ENCODE measurements around the gene IMMP2L.
"Not testable (repeated sequence)": the region's sequence is repeated elsewhere in the genome, so short reads cannot be mapped to it uniquely, and the experiment has no call there.

The IMMP2L gene

GRCh38 chr7:110938165-110938564 is 624.1 kb downstream of the IMMP2L start:
- Histone ChIP-seq H3K36me3 (no peaks in the 10 kb centered on the region), H3K27me3 (no peaks in the 10 kb centered on the region), H3K4me3 (ENCODE audit: low read depth, low read length) (no peak overlapping the region), H3K9me3 (no peaks in the 10 kb centered on the region), H3K4me1 (no peaks in the 10 kb centered on the region; the same call in 1 of the 2 replicates)
- DNase-seq: no peak
- TF ChIP-seq CTCF (IDR thresholded peaks at IDR 0.05; ENCODE audit: low read depth, low read length): no peak

DNA sequence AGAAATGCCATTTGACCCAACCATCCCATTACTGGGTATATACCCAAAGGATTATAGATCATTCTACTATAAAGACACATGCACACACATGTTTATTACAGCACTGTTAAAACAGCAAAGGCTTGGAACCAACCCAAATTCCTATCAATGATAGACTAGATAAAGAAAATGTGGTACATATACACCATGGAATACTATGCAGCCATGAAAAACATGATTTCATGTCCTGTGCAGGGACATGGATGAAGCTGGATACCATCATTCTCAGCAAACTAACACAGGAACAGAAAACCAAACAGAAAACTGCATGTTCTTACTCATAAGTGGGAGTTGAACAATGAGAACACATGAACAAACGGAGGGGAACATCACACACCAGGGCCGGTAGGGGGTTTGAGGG is 625.6 kb downstream of the IMMP2L start:
- H3K9me3 ChIP-seq; DNase-seq; H3K4me1 ChIP-seq; H3K4me3 ChIP-seq (ENCODE audit: low read depth, low read length); H3K36me3 ChIP-seq; H3K27me3 ChIP-seq: not testable (repeated sequence)

DNA sequence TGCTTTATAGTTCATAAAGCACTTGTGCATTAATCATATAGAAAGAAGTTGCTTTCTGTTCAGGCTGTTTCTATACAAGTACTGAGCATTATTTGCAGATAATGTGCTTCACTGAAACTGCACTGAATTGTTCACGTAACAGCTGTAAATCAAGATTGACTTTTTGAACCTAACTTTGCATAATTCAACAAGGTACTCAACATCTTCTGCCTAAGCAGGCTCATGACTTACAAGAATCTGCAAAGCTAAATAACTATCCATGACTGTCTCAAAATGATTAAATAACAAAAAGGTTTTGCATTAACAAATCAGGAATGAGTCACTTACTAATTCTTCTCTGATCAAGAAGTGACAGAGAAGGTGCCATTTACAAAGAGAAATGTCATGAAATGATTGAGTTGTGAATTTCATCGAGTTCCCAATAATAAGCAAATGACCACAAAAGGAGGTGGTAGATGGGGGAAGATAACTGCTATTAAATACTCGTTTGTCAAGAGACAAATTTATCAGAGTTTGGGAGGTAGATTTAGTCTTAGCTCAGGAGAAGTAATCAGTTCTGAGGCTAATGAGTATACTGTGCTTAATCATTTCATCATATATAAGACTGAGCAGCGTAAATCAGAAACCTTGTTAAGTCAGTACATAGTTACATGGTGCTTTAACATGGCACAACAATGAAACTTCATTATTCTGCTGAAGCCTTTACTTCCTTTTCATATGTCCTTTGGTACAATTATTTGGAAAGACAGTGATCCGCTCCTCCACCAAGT is 632.6 kb downstream of the IMMP2L start:
- Histone ChIP-seq H3K4me1 (no peaks in the 10 kb centered on the region), H3K4me3 (ENCODE audit: low read depth, low read length) (no peak overlapping the region), H3K36me3 (no peaks in the 10 kb centered on the region), H3K27me3 (no peaks in the 10 kb centered on the region), H3K9me3 (no peaks in the 10 kb centered on the region)
- no peak for TF ChIP-seq CTCF (IDR thresholded peaks at IDR 0.05; ENCODE audit: low read depth, low read length)
- no peak for DNase-seq

DNA sequence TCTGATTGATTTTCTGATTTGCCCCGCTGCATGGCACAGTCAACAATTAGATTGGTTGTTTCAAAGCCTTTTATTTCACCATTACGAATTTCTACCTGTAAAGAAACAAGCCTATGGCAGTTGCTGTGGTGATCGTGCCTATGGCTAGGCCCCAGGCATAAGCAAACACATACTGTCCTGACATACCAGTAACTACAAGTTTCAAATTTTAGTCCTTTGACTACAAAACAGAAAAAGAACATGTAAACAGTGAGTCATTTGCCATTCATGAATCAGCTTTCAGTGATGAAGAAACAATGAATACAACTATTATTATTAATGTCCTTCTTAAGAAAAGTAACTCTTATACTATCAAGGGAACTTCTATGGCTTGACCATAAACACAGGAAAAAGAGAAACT is 639.4 kb downstream of the IMMP2L start:
- no peak for TF ChIP-seq CTCF (IDR thresholded peaks at IDR 0.05; ENCODE audit: low read depth, low read length)
- Histone ChIP-seq H3K9me3 (no peaks in the 10 kb centered on the region), H3K36me3 (no peaks in the 10 kb centered on the region), H3K4me1 (no peaks in the 10 kb centered on the region), H3K4me3 (ENCODE audit: low read depth, low read length) (no peak overlapping the region), H3K27me3 (no peaks in the 10 kb centered on the region)
- DNase-seq: no peak

DNA sequence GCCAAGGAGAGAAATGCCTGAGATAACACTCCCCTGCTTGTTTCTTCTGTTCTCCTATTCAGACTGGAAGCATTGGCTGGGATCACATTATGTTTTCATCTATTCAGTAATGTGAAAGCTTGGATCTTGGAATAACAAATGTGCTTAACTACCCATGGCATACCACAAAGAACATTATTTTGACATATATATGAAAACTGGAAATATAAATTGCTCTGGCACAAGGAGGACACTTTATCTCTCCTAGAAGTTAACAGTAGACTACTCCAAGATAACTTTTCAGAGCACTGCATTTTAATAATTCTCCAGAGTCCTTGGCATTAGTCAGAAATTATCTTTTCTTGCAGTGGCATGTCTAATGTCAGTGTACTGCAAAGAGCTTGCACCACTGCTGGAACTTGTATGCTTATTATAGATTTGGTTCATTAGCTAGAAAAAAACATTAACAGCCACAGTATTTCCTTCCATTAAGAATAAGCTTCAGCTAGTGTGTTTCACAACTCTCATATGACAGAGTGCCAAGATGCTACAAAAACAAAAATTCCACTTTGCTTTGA is 640.6 kb downstream of the IMMP2L start:
- no peak for TF ChIP-seq CTCF (IDR thresholded peaks at IDR 0.05; ENCODE audit: low read depth, low read length)
- DNase-seq: no peak
- H3K9me3 ChIP-seq: no peaks in the 10 kb centered on the region
- H3K36me3 ChIP-seq: no peaks in the 10 kb centered on the region
- no peaks in the 10 kb centered on the region for H3K4me1 ChIP-seq
- H3K4me3 ChIP-seq (ENCODE audit: low read depth, low read length): no peak overlapping the region
- H3K27me3 ChIP-seq: no peaks in the 10 kb centered on the region

- TF ChIP-seq CTCF (IDR thresholded peaks at IDR 0.05; ENCODE audit: low read depth, low read length): no peak
- Histone ChIP-seq H3K4me1 (no peaks in the 10 kb centered on the region), H3K36me3 (no peaks in the 10 kb centered on the region), H3K27me3 (no peaks in the 10 kb centered on the region), H3K9me3 (no peaks in the 10 kb centered on the region), H3K4me3 (ENCODE audit: low read depth, low read length) (no peak overlapping the region)
- no peak for DNase-seq
These were observed 643.2 kb downstream of the IMMP2L start for GRCh38 chr7:110918949-110919548.

All from BE2C (cell line).